Lower leg skin (tissue), 4 donors: Measurements from ENCODE around the gene NT5DC3. TPM values are rescaled to one million over a fixed set of nuclear protein-coding genes. Genes with fewer than 3 reads are reported as not detected.
A peak's percentile ranks its signal among the peaks of the same experiment; 100 is the strongest.

Experiments
- DNase-seq, 2 donors: peaks; one replicate each; pipeline ENCODE4 v3.0.0-alpha.2; 2019; ENCODE audit warnings: low spot score in 2 of 2
- H3K4me3 ChIP-seq: fragments of 200-600 bp; sonication (generic); 2 replicates; pipeline ENCODE4 v1.5.1; 2017; ENCODE audit warnings: mild to moderate bottlenecking, low read depth; ENCODE audit not compliant: poor library complexity, severe bottlenecking
- CTCF ChIP-seq, 3 donors: fragments of 450-650 bp; IDR thresholded peaks; one replicate each; pipeline ENCODE4 v1.5.1; 2016; ENCODE audit warnings: antibody characterized with exemption in 3 of 3, mild to moderate bottlenecking in 3 of 3, moderate library complexity in 2 of 3
- POLR2A ChIP-seq, 2 donors: fragments of 450-650 bp; IDR thresholded peaks; one replicate each; pipeline ENCODE4 v1.6.1; 2016 to 2017; ENCODE audit warnings: antibody characterized with exemption in 2 of 2, mild to moderate bottlenecking in 1 of 2, moderate library complexity in 1 of 2
- WGBS, 2 donors: methylation state at CpG; one replicate each; pipeline ENCODE4 v1.1.5; 2018; 5-methylcytosine and 5-hydroxymethylcytosine counted together
- intact Hi-C: fragments of 100-400 bp; cut with DNase I; formaldehyde crosslinking; loops from one replicate; pipeline ENCODE4 v1.15.0; 2023; ENCODE audit warnings: low total_unique reads
- total RNA-seq, 4 donors: library from RNA; depleted of rRNA; stranded (reverse); fragments of >200 nt; gene quantifications; one replicate each; pipeline ENCODE4 v1.1.0, GENCODE V29; 2016

The NT5DC3 gene
- total RNA-seq, 4 donors from 2014 or later: 2.9 to 4.2 (median 3.5) TPM

GRCh38 chr12:103841690-103842584 lies 903 bp upstream of the NT5DC3 start:
- TF ChIP-seq POLR2A (IDR thresholded peaks at IDR 0.05) (no peak), CTCF (IDR thresholded peaks at IDR 0.05) (no peak)
- WGBS, 2 donors: 37 to 46% methylated on average over 15 to 17 of the region's 20 CpGs
- intact Hi-C loops: no loop called here
- peak overlapping the region; percentile 57 for H3K4me3 ChIP-seq
- DNase-seq: peak; percentile 63 to 90

GRCh38 chr12:103840462-103840875 lies 565 bp downstream of the NT5DC3 start:
- WGBS, 2 donors: 0 to 1% methylated on average over 29 of the region's 29 CpGs

GRCh38 chr12:103839609-103840461 lies 1.2 kb downstream of the NT5DC3 start:
- peak overlapping the region; percentile 57 for H3K4me3 ChIP-seq
- intact Hi-C loops: no loop called here
- DNase-seq: no peak
- WGBS, 2 donors: 64 to 66% methylated on average over 14 of the region's 14 CpGs
- TF ChIP-seq POLR2A (IDR thresholded peaks at IDR 0.05) (no peak), CTCF (IDR thresholded peaks at IDR 0.05) (no peak)

More at GRCh38 chr12:103840462-103840875, 565 bp downstream of the NT5DC3 start:
- H3K4me3 ChIP-seq: peak overlapping the region; percentile 57
- DNase-seq: no peak
- TF ChIP-seq CTCF (IDR thresholded peaks at IDR 0.05) (no peak), POLR2A (IDR thresholded peaks at IDR 0.05) (no peak)
- intact Hi-C loops: no loop called here

- no peak overlapping the region for H3K4me3 ChIP-seq
- TF ChIP-seq CTCF (IDR thresholded peaks at IDR 0.05): no peak
- TF ChIP-seq POLR2A (IDR thresholded peaks at IDR 0.05): no peak
- intact Hi-C loops: no loop called here
- WGBS, 2 donors: 82 to 92% methylated on average over 4 of the region's 4 CpGs
- DNase-seq: no peak
Observed at GRCh38 chr12:103839103-103839502, 1.9 kb downstream of the NT5DC3 start.

- DNase-seq: no peak
- TF ChIP-seq POLR2A (IDR thresholded peaks at IDR 0.05): no peak
- TF ChIP-seq CTCF (IDR thresholded peaks at IDR 0.05): no peak
- intact Hi-C loops: no loop called here
- no peak overlapping the region for H3K4me3 ChIP-seq
- WGBS, 2 donors: 95% methylated on average over 1 of the region's 1 CpG
Observed at GRCh38 chr12:103838254-103838914, 2.6 kb downstream of the NT5DC3 start.
